GM19193 (cell line): ENCODE results near the gene GNB5.
A peak's percentile ranks its signal among the peaks of the same experiment; 100 is the strongest.

Experiments
- POLR2A ChIP-seq: IDR thresholded peaks from 4 replicates; pipeline ENCODE4 v1.6.1; 2011; ENCODE audit not compliant: insufficient read depth, insufficient read length; ENCODE audit errors: extremely low read depth

GNB5 gene

DNA sequence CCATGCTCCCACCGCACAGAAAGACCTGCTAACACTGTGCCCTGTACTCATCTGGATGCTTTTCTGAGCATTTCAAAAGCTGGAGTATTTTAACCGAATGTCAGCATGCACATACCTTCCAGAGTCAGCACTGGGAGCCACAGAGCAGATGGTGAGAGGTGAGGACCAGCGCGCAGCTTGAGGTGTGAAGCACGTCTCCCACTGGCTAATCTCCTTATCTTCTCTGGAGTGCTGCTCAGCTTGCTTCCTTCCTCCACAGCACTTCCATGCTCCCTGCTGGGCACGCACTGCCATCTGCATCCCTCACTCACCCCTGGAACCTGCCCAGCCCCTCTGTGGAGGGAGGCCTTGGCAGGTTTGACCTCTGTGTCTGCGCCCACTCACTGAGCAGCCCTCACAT is at the start of gene GNB5:
TSS of gene GNB5 (minus strand) at position 186 of the 400 bp plus-strand sequence. CDS start 6,716 bp downstream, outside the sequence.
- no peak for TF ChIP-seq POLR2A

DNA sequence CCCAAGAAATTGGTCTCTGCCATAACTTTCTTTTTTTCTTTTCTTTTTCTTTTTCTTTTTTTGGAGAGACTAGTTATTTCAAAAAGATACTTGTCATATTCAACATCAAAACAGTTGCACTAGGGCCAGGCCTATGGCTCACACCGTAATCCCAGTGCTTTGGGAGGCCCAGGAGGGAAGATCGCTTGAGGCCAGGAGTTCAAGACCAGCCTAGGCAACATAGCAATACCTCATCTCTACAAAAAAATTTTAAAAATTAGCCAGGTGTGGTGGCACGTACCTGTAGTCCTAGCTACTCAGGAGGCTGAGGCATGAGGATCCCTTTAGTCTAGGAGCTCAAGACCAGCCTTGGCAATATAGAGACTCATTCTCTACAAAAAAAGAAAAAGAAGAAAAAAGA is 49.0 kb upstream of the GNB5 start:
- TF ChIP-seq POLR2A = no peak

DNA sequence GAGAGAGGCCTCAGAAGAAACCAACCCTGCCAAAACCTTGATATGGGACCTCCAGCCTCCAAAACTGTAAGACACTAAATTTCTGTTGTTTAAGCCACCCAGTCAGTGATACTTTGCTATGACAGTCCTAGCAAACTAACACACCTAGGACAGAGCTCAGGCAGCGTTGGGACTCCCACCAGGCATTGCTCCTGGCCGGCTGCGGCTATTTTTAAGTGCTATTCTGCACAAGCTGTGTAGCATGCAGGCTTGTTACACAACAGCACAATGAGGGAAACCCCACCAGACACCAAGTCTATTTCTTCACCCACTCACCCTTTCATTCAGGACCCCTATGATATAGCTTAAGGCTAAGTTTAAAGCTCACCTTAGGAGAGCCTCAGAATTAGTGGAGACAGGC is 47.0 kb upstream of the GNB5 start:
- TF ChIP-seq POLR2A = no peak

DNA sequence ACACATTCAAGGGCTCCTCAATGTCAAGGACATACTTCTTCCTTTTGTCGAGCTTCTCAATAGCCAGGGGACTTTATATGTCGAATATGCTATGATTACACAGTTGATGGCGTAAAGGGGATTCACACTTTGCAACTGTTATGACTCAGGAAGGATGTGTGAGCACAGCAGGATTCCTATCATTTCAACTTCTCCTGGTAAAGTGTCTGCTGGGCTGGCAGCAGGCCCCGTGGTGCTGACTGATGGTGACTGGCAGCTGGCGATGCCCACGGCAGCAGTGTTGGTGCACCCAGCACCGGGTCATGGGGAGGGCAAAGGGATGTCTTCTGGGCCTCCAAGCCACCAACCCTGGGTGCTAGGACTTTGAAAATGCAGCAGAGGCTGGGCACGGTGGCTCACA is 44.8 kb upstream of the GNB5 start:
- TF ChIP-seq POLR2A = no peak

DNA sequence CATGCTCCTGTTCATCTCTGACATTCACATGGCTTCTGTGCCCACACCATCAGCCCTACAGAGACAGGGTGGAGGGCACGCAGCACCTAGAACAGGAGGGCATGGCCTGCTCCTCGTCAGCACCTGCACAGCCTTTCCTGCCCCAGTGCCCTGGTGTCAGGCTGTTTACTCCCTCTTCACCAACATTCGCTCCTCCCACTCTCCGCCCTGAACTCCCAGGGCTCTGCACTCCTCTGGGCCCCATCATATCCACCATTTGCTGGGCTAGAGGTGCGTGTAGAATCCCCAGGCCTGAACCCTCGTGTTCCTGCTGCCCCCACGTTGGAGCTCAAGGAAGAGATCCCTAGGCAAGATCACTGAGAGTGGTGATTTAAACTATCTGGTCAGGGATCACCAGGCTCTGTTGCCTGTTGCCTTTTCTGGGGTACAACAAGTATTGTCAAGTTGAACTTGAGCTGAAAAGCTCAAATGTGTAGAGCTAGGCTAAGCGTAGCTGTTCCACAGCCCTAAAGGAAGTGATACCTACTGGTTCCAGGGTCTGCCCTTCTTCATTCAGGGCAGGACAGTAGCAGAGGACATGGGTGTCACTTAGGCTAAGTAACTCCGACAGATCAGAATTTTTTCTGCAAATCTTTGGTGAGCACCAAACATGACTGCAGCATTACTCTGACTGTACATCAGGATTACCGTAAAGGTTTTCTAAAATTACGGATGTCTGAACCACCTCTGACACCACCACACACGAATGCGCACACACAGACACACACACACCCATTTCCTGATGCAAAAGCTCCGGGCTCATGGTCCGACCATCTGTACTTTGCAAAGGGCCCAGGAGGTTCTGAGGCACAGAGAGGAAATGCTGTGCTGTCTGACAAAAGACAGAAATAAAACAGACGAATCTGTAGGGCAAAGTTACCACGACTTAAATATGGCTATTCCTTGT is 43.7 kb upstream of the GNB5 start:
- no peak for TF ChIP-seq POLR2A

DNA sequence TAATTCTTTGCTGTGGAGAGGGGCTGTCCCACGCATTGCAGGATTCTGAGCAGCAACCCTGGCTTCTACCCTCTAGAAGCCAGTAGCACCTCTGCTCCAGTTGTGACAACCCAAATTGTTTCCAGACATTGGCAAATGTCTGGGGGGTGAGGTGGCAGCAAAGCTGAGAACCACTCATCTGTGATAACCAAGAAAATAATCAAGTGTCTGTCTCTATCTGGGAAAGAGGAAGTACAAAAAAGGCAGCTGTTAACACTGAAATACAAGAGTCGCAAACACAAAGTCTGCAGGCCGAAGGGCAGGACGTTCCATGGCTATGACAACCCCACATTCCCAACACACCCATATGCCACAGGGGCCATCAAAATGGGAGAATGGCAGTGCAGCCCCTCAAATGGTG is 42.2 kb upstream of the GNB5 start:
- peak; percentile 17 for TF ChIP-seq POLR2A

DNA sequence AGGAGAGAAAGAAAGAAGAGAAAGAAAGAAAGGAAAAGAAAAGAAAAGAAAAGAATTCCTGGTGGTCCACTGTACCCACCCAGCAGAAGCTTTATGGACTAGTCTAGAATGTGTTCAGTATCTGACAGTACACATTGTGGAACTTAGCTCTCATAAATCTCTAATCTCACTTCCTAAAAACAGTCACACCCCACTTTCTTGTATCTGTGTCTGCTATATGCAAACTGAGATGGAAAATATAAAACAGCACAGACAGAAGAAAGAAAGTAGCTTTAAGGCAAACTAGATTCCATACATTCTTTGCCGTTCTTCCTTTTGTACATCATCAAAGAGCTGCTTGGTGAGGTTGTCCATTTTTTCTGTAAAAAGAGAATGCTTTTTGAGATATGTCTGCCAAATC is 41.1 kb upstream of the GNB5 start:
- no peak for TF ChIP-seq POLR2A

DNA sequence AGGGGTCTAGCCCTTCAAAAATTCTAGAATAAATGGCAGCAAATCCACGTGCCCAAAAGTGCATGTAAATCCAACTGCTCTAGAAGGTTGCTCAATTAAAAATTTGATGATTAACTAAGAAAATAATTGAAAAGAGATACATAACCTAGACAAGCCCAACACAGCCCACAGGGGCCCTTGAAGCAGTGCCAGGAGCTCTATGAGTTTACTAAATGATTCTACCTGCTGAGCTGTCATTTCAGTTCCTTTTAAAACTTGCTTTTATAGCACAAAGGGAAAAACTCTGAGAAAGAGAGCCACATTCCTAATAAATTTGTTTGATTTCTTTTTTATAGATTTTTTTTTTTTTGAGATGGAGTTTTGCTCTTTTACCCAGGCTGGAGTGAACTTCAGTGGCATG is 38.9 kb upstream of the GNB5 start:
- no peak for TF ChIP-seq POLR2A

DNA sequence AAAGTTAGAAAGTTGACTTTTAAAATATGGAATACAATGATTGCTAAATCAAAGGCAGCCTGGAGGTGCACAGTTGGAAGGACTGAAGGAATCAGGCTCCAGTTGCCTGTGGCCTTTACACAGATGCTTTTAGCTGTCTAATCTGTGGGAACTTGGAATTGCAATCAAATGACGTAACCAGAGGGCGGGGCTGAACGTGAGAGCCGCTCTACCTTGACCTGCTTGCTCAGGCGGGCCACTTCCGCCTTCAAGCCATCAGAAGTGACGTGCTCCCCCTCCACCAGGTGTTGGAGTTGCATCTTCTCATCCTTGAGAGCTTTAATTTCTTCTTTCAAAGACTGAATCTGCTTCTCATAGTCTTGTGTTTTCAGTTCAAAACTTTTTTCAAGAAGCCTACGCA is 37.7 kb upstream of the GNB5 start:
- no peak for TF ChIP-seq POLR2A

DNA sequence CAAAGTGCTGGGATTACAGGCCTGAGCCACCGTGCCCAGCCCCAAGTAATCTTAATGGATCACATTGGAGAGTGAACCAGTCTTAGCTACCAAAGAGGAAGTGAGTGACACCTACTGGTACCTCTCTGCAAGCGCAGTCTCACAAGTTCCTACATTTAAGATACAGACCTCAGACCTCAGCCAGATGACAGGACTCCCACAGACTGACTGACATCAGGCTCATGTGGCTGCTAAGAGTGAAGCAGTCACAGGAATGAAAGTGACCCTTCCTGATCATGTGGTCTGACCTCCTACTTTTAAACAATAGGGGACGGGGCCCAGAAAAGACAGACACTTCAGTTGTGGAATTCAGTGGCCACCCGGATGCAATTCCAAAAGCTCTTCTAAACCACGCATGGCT is 36.3 kb upstream of the GNB5 start:
- no peak for TF ChIP-seq POLR2A

DNA sequence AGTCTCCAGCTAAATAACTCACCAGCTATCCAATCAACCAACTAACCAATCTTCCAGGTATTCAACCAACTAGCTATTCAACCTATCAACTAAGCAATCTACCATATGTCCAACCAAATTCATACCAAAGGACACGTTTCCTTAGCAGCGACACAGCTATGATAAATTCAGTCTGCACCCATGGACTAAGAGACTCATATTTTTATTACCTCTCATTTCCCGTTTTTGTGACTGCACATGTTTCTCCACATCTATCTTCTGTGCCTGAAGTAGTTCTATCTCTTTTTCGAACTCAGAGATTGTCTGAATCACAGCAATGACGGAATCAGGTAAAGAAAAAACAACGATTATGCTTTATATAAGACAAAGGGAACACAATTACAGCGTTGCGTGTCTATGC is 34.0 kb upstream of the GNB5 start:
- no peak for TF ChIP-seq POLR2A

DNA sequence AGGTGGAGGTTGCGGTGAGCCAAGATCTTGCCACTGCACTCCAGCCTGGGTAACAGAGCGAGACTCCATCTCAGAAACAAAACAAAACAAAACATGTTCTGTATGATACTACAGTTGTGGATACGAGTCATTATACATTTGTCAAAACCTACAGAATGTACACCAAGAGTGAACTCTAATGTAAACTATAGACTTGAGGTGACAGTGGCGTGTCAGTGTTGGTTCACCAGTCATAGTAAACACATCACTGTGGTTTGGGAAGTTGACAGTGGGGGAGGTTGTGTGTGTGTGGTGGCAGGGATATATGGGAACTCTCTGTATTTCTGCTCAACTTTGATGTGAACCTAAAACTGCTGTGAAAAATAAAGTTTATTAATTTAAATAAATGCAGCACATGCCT is 33.0 kb upstream of the GNB5 start:
- no peak for TF ChIP-seq POLR2A

DNA sequence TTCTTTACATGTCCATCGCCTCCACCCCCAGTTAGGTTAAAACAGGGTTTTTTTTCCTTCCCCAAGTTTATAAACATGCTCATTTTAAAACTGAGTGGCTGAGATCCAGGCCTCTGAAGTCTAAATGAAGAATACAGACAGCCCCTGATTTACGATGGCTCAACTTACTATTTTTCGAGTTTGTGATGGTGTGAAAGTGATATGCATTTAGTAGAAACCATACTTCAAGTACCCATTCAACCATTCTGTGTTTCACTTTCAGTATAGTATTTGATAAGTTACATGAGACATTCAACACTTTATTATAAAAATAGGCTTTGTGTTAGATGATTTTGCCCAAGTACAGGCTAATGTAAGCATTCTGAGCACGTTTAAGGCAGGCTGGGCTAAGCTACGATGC is 30.5 kb upstream of the GNB5 start:
- no peak for TF ChIP-seq POLR2A

DNA sequence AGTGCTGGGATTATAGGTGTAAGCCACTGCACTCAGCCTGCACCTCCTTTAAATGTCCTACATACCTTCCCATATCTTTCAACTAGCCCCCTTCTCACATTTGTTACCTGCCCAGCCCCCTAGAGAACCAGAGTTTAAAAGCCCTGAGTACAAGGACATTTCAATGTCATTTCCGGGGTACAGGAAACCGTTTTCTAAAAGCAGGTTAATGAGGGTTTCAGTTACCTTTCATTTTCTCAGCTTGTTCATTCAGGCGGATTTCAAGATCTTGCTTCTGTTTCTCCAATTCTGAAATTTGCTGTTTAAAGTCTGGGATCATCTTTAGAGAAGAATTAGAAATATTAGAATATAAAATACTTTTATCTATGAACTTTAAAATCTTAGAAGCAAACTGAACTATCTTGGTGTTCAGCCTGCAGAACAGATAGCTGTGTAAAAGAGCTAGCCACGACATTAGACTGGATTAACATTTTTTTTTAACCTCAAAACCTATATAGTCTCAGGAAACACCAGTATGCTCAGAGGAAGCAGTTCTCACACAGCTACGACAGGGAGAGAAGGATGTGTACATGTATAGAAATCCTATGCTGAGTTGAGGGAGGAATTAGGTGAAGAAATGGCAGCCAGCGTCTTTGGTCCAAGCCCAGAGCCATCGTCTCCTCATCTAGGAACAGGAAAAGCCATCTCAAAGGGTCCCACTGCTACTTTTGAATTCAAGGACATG is 29.9 kb upstream of the GNB5 start:
- peak; percentile 12 for TF ChIP-seq POLR2A

DNA sequence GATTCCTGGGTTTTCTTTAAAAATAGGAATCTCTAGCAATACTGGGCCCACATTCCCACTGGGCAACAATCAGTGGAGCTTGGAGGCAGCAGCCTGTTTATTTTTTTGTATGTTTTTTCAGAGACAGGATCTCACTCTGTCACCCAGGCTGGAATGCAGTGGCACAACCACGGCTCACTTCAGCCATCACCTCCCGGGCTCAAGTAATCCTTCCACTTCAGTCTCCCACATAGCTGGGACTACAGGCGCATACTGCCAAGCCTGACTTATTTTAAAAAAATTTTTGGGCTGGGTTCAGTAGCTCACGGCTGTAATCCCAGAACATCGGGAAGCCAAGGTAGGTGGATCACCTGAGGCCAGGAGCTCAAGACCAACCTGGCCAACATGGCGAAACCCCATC is 29.1 kb upstream of the GNB5 start:
- no peak for TF ChIP-seq POLR2A

DNA sequence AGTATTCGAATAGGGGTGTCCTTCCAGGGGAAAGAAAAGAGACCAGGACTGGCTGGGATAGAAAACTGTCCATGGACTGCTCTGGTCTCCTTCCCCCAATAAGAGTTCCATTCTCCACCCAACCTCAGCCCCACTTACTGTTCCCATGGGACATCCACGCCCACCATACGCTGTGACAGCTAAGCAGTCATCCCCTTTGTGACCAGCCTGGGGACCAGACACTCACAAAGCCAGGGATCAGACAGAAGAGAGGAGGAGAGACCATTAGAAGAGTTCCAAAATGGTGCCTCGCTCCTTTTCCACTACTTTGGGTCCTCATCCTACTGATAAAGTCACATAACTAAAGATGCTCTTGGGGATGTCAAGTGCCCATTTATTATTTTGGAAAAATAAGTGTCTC is 27.6 kb upstream of the GNB5 start:
- no peak for TF ChIP-seq POLR2A
